Astrocyte of the hippocampus (primary cell): ENCODE measurements around the gene MAN1A2.
"Not testable (repeated sequence)": the region's sequence is repeated elsewhere in the genome, so short reads cannot be mapped to it uniquely, and the experiment has no call there.

Experiments
- DNase-seq: peaks from one replicate; pipeline ENCODE4 v3.0.0; 2011; ENCODE audit warnings: low read depth, low spot score

MAN1A2 gene

DNA sequence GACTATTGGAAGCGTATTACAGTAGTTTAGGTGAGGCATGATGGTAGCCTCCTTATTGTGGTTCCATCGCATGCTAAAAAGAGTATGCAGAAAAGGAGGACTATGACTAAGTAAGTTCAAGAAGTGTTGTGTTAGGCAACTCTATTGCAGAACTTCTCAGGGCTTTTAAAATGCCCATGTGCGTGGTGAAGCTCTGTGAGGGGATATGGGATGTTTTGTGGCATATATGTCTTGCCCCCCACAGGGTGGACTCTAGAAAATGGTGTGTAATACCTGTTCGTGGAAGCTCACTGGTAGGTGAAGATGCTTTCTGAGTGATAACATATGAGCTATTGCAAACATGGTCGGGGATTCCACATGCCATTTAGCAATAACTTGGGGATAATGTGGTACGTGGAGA lies 31.7 kb downstream of the MAN1A2 start:
- no peak for DNase-seq

DNA sequence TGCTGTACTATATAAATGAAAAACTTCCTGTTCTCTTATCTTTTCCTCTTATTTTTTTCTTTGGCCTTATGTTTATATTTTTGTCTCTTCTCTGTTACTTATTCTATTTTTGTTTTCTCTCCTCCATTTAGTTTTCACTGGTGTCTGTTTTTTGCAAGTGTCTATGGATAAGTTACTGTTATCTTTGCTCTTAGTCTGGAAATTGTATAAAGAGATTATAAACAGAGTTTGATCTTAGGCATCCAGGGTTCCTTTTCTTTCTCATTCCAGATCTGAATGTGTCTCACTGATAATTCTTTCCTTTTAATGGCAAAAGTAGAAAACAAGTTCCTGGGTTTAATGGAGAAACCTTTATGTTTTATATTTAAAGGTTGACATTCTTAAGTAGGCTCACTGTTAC lies 34.5 kb downstream of the MAN1A2 start:
- no peak for DNase-seq

DNA sequence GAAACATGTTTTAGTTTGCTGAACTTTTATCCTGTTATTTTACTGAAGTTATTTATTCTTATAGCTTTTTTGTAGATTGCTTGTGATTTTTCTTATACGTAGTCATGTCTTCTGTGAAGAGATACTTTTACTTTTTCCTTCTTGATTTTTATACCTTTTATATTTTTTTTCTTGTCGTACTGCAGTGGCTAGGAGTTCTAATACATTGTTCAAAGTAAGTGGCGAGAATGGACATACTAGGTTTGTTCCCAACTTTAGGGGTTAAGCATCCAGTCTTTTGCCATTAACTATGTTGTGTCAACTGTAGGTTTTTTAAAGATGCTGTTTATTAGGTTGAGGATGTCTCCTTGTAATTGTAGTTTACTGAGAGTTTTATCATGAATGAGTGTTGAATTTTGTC lies 36.3 kb downstream of the MAN1A2 start:
- no peak for DNase-seq

DNA sequence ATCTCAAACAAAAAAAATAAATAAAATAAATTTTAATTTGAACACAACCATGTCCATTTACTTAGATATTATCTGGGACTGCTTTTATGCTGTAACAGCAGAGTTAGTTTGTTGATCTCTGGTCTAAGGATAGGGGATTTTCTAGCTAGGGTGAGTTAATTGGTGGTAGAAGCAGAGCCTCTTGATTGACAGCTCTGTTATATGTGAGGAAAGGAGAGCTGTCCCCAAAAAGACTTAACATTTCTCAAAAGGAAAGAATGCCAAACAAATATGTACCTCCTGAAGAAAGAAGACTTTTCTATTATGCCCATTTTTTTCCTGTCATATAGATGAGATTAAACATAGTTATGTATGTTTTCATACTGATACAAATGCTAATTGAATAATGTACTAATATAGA lies 37.8 kb downstream of the MAN1A2 start:
- no peak for DNase-seq

DNA sequence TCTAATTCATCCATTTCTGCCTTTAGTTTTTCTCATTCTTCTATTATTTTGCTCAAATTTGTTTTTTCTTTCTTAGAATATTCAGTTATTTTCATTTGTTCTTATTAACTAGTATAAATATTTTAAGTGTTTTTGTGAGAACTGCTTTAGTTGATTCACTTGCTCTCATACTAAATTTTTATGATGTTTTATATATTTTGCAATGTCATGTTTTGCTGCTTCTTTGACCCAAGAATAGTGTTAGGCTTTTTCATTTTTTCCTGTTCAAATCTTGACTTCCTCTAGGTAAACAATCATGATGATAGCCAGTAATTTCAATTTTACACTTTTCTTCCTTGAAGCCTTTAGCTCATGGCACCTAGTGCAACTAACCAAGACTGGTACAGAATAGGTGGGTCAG lies 45.2 kb downstream of the MAN1A2 start:
- no peak for DNase-seq

DNA sequence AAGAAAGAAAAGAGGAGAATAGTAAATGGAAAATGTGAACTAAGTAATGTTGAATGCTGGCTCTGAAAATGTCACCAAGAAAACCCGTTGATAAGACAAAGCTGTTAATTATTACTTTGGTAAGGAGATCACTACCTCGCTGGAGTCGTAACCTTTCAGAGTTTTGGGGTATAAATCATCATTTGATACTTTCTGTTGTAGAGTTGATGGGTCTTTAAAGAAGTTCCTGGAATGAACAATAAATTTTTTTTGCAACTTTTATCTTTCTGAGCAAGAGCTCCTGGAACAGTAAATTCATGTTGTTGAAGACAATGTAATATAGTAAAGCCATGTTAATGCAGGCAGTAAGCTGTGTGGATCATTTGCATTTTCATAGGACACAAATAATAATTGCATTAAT lies 46.2 kb downstream of the MAN1A2 start:
- DNase-seq = no peak

DNA sequence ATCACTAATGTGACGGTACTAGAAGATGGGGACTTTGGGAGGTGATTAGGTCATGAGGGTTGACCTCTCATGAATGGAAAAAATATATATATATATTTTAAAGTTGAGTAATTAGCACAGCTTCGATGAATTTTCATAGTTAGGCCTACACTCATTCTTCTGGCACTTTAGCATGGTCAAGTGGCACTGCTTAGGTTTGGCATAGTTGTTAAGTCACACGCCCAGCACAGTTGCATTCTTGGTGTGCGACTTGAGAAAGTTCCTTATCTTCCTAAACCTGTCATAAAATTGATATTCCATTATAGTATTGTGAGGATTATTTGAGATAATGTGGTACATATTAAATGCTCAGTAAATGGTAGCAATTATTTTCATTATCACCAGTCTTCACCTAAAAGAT lies 47.7 kb downstream of the MAN1A2 start:
- DNase-seq = no peak

DNA sequence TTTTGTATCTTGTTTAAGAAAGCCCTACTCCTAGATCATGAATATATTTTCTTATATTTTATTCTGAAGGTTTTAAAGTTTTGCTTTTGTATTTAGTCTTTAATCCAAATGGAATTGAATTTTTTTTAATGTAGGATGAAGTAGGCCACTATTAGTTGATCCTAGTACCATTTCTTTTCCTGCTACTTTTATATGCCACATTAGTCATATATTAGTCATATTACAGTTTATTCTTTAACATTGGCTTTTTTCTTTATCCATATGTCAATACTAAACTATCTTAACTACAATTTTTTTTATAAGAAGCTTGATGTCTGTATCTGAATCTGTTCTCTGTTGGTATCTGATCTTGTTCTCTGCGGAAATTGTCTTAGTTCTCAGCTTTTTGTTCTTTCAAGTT lies 48.8 kb downstream of the MAN1A2 start:
- no peak for DNase-seq

DNA sequence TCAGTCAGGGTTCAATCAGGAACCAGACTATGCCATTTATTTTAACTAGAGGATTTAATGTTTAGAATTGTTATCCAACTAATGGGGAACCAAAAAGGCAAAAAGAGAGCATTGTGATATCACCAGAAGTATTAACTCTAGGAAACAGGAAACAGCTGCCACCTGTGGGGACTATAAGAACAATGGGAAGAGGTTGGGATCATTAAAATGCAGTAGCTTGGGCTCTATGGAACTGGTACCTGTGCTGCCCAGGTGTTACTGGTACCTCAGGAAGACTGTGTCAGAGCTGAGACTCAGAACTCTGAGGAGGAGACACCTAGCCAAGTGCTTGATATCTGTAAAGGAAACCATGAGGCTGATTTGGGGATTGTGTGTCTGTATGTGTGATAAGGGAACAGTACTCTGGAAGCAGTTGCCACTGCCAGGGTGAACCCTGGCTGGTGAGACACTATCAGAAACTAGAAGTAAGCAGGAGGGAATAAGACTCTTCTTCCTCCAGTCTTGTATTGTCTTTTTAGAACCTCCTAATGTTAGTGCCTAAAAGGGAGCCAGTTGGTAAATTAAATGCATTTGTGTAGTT lies 49.4 kb downstream of the MAN1A2 start:
- no peak for DNase-seq

DNA sequence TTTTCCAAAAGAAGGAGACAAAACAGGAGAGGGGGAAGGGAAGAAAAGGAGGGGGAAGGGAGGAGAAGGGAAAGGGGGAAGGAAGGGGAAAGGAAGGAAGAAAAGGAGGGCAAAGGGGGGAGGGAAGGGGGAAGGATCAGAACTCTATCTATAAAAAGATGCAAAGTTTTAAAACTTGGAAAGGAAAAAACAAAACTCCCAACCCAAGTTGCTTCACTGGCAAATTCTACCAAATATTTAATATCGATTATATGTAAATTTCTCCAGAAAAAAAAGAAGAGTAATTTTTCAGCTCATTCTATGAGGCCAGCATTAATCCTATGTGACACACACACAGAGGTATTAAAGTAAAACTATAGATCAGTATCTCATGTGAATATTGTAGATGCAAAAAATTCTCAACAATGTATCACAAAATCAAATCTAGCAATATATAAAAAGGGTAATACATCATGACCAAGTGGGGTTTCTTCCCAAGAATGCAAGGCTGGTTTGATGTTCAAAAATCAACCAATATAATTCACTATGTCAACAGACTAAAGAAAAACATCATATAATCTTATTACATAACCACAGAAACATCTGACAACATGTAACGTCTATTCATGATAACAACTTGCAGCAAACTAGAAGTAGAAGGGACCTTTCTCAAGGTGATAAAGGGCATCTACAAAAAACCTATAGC lies 57.9 kb downstream of the MAN1A2 start:
- no peak for DNase-seq

DNA sequence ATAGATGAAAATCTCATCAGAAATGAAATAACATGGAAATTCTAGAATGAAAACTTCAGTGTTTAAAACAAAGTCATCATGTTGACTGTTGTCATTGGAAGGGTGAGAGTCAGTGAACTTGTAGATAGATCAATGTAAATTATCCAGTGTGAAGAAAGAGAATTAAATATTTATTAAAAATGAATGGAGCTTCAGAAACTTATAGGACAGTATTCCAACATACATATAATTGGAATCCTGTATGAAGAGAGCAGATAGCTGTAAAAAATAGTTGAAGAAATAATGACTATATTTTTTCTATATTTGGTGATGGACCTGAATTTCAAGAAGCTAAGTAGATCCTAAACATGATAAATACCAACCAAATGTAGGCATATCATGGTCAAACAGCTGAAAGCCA lies 60.0 kb downstream of the MAN1A2 start:
- DNase-seq = no peak

DNA sequence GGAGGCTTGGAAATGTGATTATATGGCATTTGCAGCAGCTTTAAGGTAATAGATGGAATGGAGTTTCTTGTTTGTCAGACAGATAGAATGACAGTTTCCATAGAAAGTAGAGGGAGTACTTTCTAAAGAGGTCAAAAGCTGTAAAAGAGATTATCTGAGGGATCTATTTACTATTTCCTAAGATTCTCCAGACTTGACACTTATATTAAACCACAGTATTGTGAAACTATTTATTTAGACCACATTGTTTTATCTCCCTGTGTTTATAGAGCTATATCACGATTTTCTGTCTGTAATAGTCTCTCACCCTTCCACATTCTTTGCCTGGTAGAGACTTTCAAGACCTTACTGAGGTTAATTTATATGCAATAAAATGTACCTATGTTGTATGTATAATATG lies 66.7 kb downstream of the MAN1A2 start:
- no peak for DNase-seq

DNA sequence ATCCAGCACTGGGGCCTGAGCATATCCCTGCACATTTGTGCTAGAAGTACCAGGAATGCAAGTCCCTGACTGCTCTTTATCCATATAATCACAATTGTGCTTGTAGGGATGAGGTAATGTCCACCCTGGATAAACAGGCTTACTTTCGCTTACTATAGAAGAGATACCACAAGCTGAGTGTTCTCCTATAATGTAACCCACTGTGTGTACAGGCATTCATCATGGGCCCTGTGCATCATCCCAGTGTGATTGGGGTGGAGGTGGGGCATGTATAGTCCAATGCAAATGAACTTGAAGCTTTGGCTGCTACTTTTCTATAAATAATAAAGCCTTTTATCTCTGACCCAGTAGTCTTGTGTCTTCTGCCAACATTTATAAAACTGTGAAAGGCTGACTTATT lies 69.3 kb downstream of the MAN1A2 start:
- DNase-seq = no peak

DNA sequence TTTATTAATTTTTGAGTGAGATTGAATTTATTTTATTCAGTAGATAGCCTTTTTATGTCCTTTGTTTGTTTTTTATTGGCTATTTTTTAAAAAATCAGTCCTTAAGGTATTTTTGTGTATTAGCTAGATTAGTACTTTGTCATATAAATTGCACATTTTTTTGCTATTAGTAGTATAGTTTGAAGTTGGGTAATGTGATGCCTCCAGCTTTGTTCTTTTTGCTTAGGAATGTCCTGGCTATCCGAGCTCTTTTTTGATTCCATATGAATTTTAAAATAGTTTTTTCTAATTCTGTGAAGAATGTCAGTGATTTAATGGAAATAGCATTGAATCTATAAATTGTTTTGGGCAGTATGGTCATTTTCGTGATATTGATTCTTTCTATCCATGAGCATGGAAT lies 80.4 kb downstream of the MAN1A2 start:
- no peak for DNase-seq

DNA sequence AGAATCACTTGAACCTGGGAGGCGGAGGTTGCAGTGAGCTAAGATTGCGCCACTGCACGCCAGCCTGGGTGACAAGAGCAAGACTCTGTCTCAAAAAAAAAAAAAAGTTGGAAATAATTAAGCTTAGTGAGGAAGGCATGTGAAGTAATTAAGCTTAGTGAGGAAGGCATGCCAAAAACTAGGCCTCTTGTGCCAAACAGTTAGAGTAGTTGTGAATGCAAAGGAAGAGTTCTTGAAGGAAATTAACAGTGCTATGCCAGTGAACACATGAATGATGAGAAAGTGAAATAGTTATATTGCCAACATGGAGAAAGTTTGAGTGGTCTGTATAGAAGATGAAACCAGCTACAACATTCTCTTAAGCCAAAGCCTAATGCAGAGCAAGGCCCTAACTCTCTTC lies 85.0 kb downstream of the MAN1A2 start:
- no peak for DNase-seq

DNA sequence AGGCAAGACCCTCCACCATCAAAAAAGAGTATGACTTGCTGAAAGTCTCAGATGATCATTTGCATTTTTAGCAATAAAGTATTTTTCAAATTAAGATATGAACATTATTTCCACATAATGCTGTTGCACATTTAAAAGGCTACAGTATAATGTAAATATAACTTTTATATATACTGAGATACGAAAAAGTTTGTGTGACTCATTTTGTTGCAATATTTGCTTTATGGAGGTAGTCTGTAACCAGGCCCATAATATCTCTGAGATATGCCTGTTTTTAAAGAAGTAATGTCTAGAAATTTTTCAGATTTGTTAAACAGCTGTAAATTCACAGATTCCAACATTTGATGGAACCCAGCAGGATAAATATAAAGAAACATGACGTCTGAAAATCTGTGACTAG lies 86.7 kb downstream of the MAN1A2 start:
- no peak for DNase-seq

DNA sequence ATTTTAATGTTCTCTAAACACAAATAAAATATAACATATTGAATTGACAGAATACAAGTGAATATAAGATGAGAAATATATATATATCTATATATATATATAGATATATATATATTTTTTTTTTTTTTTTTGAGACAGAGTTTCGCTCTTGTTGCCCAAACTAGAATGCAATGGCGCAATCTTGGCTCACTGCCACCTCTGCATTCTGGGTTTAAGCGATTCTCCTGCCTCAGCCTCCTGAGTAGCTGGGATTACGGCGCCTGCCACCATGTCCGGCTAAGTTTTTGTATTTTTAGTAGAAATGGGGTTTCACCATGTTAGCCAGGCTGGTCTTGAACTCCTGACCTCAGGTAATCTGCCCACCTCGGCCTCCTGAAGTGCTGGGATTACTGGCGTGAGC lies 91.2 kb downstream of the MAN1A2 start:
- not testable (repeated sequence) for DNase-seq

DNA sequence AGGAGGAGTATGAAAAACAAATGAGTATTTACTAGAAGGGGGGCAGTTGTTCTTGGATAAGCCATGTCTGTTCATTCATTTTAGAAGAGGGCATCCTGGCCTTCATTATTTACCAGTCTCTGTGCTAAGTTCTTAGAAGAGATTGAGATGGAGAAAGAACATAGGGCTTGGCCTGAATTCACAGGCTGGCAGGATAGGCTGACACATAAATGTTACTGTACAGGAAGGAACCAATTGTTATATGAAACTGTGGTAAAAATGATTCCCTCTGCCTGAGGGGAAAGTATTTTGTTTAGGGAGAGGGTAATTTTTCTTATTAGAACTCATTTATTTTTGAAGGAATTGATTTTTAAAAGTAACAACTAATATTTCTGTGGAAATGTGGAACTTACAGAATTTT lies 99.5 kb downstream of the MAN1A2 start:
- peak; percentile 13 for DNase-seq

DNA sequence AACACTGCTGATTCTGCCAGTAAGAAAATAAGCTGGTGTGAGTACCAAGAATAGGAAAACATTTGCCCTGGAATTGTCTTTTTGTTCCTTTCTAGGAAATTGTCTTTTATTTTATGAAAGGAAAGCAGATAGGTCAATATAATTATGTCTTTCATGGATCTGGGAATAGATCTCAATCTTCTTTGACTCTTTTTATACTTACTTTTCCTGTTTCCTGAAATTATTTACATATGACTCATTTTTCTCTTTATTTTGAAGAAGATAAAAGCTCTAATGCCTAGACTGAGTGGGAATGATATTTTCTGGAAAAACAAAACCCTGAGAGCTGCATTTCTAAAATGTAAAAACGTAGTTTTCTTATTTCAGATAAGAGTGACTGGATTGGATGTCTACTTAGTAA lies 100.1 kb downstream of the MAN1A2 start:
- DNase-seq = no peak

DNA sequence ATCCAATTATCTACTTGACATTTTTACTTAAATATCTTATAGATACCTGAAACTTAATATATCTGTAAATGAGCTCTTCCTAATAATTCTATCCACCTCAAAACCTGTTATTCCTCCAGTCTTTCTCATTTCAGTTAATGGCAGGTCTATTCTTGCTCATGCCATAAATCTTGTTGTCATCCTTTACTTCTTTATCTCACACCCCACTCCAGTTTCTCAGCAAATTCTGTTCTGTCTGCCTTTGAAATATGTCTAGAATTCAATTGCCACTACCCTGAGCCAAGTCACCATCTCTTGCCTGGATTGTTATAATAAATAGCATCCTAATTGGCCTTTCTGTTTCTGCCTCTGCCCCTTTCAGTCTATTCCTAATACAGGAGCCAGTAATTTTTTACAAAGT lies 105.8 kb downstream of the MAN1A2 start:
- no peak for DNase-seq

DNA sequence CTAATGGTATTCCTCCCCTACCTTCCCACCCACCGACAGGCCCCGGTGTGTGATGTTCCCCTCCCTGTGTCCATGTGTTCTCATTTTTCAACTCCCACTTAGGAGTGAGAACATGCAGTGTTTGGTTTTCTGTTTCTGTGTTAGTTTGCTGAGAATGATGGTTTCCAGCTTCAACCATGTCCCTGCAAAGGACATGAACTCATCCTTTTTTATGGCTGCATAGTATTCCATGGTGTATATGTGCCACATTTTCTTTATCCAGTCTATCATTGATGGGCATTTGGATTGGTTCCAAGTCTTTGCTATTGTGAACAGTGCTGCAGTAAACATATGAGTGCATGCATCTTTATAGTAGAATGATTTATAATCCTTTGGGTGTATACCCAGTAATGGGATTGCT lies 108.2 kb downstream of the MAN1A2 start:
- not testable (repeated sequence) for DNase-seq

DNA sequence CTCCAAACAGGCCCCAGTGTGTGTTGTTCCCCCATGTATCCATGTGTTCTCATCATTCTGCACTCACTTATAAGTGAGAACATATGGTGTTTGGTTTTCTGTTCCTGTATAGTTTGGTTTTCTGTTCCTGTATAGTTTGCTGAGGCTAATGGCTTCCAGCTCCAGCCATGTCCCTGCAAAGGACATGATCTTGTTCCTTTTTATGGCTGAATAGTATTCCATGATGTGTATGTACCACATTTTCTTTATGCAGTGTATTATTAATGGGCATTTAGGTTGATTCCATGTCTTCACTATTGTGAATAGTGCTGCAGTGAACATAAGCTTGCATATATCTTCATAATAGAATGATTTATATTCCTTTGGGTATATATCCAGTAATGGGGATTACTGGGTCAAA lies 111.8 kb downstream of the MAN1A2 start:
- no peak for DNase-seq

DNA sequence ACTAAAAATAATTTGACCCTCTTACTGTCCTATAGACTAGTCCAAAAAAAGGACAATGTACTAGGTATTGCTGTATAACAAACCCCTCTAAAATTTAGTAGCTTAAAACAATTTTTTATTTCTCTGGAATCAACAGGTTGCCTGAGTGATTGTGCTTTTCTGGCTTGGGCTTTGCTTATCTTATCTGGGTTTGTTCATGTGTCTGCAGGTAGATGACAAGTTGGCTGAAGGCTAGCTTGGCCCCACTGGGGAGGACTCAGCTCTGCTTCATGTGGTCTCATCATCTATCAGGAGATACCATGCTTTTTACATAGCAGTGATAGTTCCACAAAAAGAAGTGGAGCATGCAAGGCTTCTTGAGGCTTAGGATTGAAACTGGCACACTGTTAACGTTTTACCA lies 114.2 kb downstream of the MAN1A2 start:
- no peak for DNase-seq

DNA sequence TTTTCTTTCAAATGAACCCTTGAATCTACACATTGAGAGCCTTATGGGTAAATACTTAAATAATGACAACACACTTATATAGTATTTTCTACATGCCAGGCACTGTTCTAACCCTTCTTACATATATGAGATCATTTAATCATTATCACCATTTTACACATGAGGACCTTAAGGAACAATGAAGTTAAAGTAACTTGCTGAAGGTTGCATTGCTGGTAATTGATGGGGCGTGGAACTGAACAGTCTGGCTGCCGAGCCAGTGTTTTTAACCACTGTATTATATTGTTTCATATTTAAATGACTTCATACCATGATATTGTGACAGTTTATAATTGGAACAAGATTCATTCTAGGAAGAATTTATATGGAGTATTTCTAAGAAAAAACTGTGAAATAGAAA lies 126.7 kb downstream of the MAN1A2 start:
- DNase-seq = no peak
